ENCODE results near the gene POR. TPM values are rescaled to one million over a fixed set of nuclear protein-coding genes. Genes with fewer than 3 reads are reported as not detected.

Gene POR
- total and polyA plus RNA-seq, 2 of the 8 experiments (the other 6 are each of a cell fraction or from before 2014, with no cell fraction given) = 98.7 to 144 TPM

DNA sequence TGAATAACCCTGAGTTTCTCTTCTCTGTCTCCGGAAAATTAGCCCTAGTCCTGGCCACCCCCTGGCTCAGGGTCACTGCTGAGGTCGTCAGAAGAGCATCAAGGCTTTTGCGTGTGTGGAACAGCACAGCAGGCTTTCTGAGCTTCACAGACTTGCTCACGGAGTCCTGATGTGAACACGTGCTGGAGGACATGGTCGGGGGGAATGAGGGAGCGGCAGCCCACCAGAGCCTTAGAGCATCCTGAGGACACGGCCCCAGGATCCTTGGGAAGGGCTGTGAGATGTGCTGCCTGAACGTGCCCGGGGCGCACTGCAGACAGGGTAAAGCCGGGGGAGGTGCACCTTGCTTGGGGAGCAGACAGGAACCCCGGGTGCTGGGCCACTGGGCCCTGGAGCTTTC lies 50.7 kb downstream of the POR start:
- ChIA-PET POLR2A (ENCODE audit: partially characterized antibody) (interaction anchor here (1.1 to 2.8 kb wide), 4 partner anchors 19 to 82 kb away, joined by 4 to 8 read pairs (median 6); partner anchors contain the start of genes MDH2, POR and STYXL1), CTCF (ENCODE audit: partially characterized antibody) (interaction anchor here (1.0 to 2.9 kb wide), 7 partner anchors 8 to 99 kb away, joined by 3 to 10 read pairs (median 4); no protein-coding TSS in a partner anchor)
- peaks cover 7% of the 10 kb centered on the region for H3K79me1 ChIP-seq (ENCODE audit: low read depth, low read length)
- H2BK120ac ChIP-seq (replicated peaks; ENCODE audit: low read depth, low read length) = no peak overlapping the region
- H3K27ac ChIP-seq (ENCODE audit: low read depth, low read length) = no peak overlapping the region
- no peak overlapping the region; the same call in 1 of the 2 replicates for H2BK5ac ChIP-seq (ENCODE audit: low read depth, low read length)
- H3K23ac ChIP-seq (ENCODE audit: insufficient read length) = no peak overlapping the region
- WGBS, 2 experiments (ENCODE audit: extremely low coverage in 1 of 2, insufficient coverage in 1 of 2, insufficient read length in 1 of 2, insufficient replicate concordance in 2 of 2, low coverage in 1 of 2, low lambda C conversion rate in 2 of 2, missing lambda C conversion rate in 1 of 2) = 90% methylated on average over 13 of the region's 13 CpGs; no CpG with 5 or more reads in 1 of the 2 experiments
- no peaks in the 10 kb centered on the region for H3K23me2 ChIP-seq (ENCODE audit: low read depth, low read length)
- peaks cover 0 to 17% (median 0%) of the 10 kb centered on the region in 4 experiments; a peak in 4 of 8 replicates for H3K36me3 ChIP-seq (ENCODE audit: control insufficient read depth in 2 of 4, insufficient read depth in 4 of 4, low read length in 3 of 4)
- DNase-seq (ENCODE audit: low read depth in 1 of 2, low spot score in 2 of 2) (no peak), FAIRE-seq (no peak)
- H3K4me2 ChIP-seq (ENCODE audit: insufficient read depth in 1 of 2, low read depth in 2 of 2, low read length in 2 of 2) = no peak overlapping the region
- no peak overlapping the region for H4K91ac ChIP-seq (replicated peaks; ENCODE audit: insufficient read length, low read length)
- H2BK20ac ChIP-seq (ENCODE audit: low read length) = no peak overlapping the region
- H3K4me3 ChIP-seq (ENCODE audit: extremely low read depth in 1 of 4, insufficient read depth in 2 of 4, low read depth in 3 of 4, low read length in 4 of 4) = no peak overlapping the region
- no peak overlapping the region for H2AFZ ChIP-seq (ENCODE audit: low read length)
- no peaks in the 10 kb centered on the region for H3K9me3 ChIP-seq (ENCODE audit: insufficient read depth in 2 of 2, low read depth in 1 of 2, low read length in 1 of 2)
- H3K14ac ChIP-seq (ENCODE audit: insufficient read length) = no peak overlapping the region
- H3K56ac ChIP-seq (replicated peaks; ENCODE audit: insufficient read length, low read depth, low read length) = no peak overlapping the region
- peaks cover 3 to 13% of the 10 kb centered on the region in 2 experiments for H4K20me1 ChIP-seq (replicated peaks in 1 of 2; ENCODE audit: control insufficient read depth in 1 of 2, insufficient read depth in 2 of 2, low read length in 2 of 2)
- no peaks in the 10 kb centered on the region for H3K27me3 ChIP-seq (replicated peaks in 1 of 4; ENCODE audit: control insufficient read depth in 3 of 4, extremely low read depth in 1 of 4, insufficient read depth in 3 of 4, low read length in 3 of 4)
- H2BK15ac ChIP-seq (ENCODE audit: low read length) = no peak overlapping the region
- no peak overlapping the region for H3K4ac ChIP-seq (replicated peaks; ENCODE audit: insufficient read length, low read depth, low read length)
- no peak overlapping the region for H4K8ac ChIP-seq (ENCODE audit: extremely low read depth, insufficient read depth, low read length)
- H4K5ac ChIP-seq (ENCODE audit: insufficient read length, low read depth, low read length) = no peak overlapping the region
- no peak overlapping the region for H2AK5ac ChIP-seq (ENCODE audit: low read depth, low read length)
- H3K9ac ChIP-seq (replicated peaks in 1 of 4; ENCODE audit: extremely low read depth in 1 of 4, low read depth in 3 of 4, low read length in 3 of 4) = no peak overlapping the region
- H2BK12ac ChIP-seq (ENCODE audit: low read depth, low read length) = no peak overlapping the region
- no peak for TF ChIP-seq CHD1 (IDR thresholded peaks at IDR 0.05; ENCODE audit: low read depth, low read length)
- no peak for TF ChIP-seq SIX5 (IDR thresholded peaks at IDR 0.05; ENCODE audit: low read depth, low read length)
- TF ChIP-seq CHD2 (IDR thresholded peaks at IDR 0.05; ENCODE audit: low read length) = no peak
- no peak for TF ChIP-seq ZNF274 (IDR thresholded peaks at IDR 0.05; ENCODE audit: borderline replicate concordance, extremely low read depth, low read length)
- TF ChIP-seq PHF8 (conservative IDR thresholded peaks at IDR 0.05; ENCODE audit: low read depth, low read length) = no peak
- TF ChIP-seq TEAD4 (IDR thresholded peaks at IDR 0.05; ENCODE audit: low read depth, low read length) = no peak
- TF ChIP-seq SIN3A (conservative IDR thresholded peaks at IDR 0.05 in 1 of 2, IDR thresholded peaks at IDR 0.05 in 1 of 2; ENCODE audit: low read depth in 1 of 2, low read length in 2 of 2) = no peak
- no peak for TF ChIP-seq BCL11A (IDR thresholded peaks at IDR 0.05; ENCODE audit: low read depth in 2 of 2, low read length in 2 of 2)
- TF ChIP-seq RNF2 (IDR thresholded peaks at IDR 0.05; ENCODE audit: borderline replicate concordance, low read depth, low read length, missing control alignments, poor library complexity, severe bottlenecking) = no peak
- TF ChIP-seq, protein P1, sequence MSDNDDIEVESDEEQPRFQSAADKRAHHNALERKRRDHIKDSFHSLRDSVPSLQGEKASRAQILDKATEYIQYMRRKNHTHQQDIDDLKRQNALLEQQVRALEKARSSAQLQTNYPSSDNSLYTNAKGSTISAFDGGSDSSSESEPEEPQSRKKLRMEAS (IDR thresholded peaks at IDR 0.05) = no peak
- no peak for TF ChIP-seq ASH2L (IDR thresholded peaks at IDR 0.05; ENCODE audit: low read length)
- no peaks in the 10 kb centered on the region for H3K79me2 ChIP-seq (ENCODE audit: control insufficient read depth in 1 of 2, insufficient read depth in 2 of 2, low read length in 2 of 2)
- 0 out of 7 replicates have a peak, but pooled peaks cover 0 to 2% (median 0%) of the 10 kb centered on the region in 4 experiments for H3K4me1 ChIP-seq (replicated peaks in 1 of 4; ENCODE audit: control insufficient read depth in 3 of 4, insufficient read depth in 4 of 4, low read length in 3 of 4)
- H3K18ac ChIP-seq (ENCODE audit: extremely low read depth, low read length) = no peak overlapping the region
